ENCODE data around the gene NHLRC2. TPM values are rescaled to one million over a fixed set of nuclear protein-coding genes. Genes with fewer than 3 reads are reported as not detected.

NHLRC2 gene
- total RNA-seq, 3 donors from 2014 or later: 30.4 to 51.5 (median 31.0) TPM

- no peak overlapping the region for H3K4me3 ChIP-seq
- no peak for TF ChIP-seq CTCF (IDR thresholded peaks at IDR 0.05)
- intact Hi-C loops (cut with DNase I, micrococcal nuclease): no loop called here
- ATAC-seq (peak; percentile 87), DNase-seq (peak in 2 of 3 donors; percentile 64 to 72)
- H3K4me1 ChIP-seq (ENCODE audit: low read depth): peaks cover 16% of the 10 kb centered on the region
- H3K36me3 ChIP-seq (ENCODE audit: low read depth): no peaks in the 10 kb centered on the region
- H3K9me3 ChIP-seq: no peaks in the 10 kb centered on the region
Measured at GRCh38 chr10:113945075-113945686, 90.7 kb downstream of the NHLRC2 start.

- no peak for TF ChIP-seq CTCF (IDR thresholded peaks at IDR 0.05)
- peaks cover 16% of the 10 kb centered on the region for H3K4me1 ChIP-seq (ENCODE audit: low read depth)
- ATAC-seq (no peak), DNase-seq (no peak)
- no peaks in the 10 kb centered on the region for H3K36me3 ChIP-seq (ENCODE audit: low read depth)
- intact Hi-C loops (cut with DNase I, micrococcal nuclease): no loop called here
- H3K4me3 ChIP-seq: no peak overlapping the region
- no peaks in the 10 kb centered on the region for H3K9me3 ChIP-seq
Measured at GRCh38 chr10:113945687-113946085, 91.2 kb downstream of the NHLRC2 start.

- peak; percentile 85 for ATAC-seq
Measured at GRCh38 chr10:113947184-113948041, 93.0 kb downstream of the NHLRC2 start.

GRCh38 chr10:113948048-113948447 lies 93.6 kb downstream of the NHLRC2 start:
- TF ChIP-seq CTCF (IDR thresholded peaks at IDR 0.05): no peak
- no peak for DNase-seq
- Histone ChIP-seq H3K4me3 (no peak overlapping the region), H3K36me3 (ENCODE audit: low read depth) (no peaks in the 10 kb centered on the region), H3K9me3 (no peaks in the 10 kb centered on the region), H3K4me1 (ENCODE audit: low read depth) (peaks cover 16% of the 10 kb centered on the region)
- intact Hi-C loops (cut with DNase I, micrococcal nuclease): no loop called here
- no peak for ATAC-seq

More at GRCh38 chr10:113947184-113948041, 93.0 kb downstream of the NHLRC2 start:
- Histone ChIP-seq H3K4me1 (ENCODE audit: low read depth) (peaks cover 16% of the 10 kb centered on the region), H3K9me3 (no peaks in the 10 kb centered on the region), H3K36me3 (ENCODE audit: low read depth) (no peaks in the 10 kb centered on the region), H3K4me3 (no peak overlapping the region)
- intact Hi-C loops (cut with DNase I, micrococcal nuclease): no loop called here
- TF ChIP-seq CTCF (IDR thresholded peaks at IDR 0.05): no peak
- peak in 2 of 3 donors; percentile 57 to 67 for DNase-seq

GRCh38 chr10:113950268-113950667 lies 95.8 kb downstream of the NHLRC2 start:
- Histone ChIP-seq H3K9me3 (no peaks in the 10 kb centered on the region), H3K4me3 (no peak overlapping the region), H3K4me1 (ENCODE audit: low read depth) (peaks cover 15% of the 10 kb centered on the region), H3K36me3 (ENCODE audit: low read depth) (no peaks in the 10 kb centered on the region)
- no peak for DNase-seq
- ATAC-seq: no peak
- intact Hi-C loops (cut with DNase I, micrococcal nuclease): no loop called here
- TF ChIP-seq CTCF (IDR thresholded peaks at IDR 0.05): no peak

All from mucosa of descending colon (tissue), 3 donors.